Stimulated activated CD4-positive, alpha-beta T cell treated with anti-CD3 and anti-CD28 coated beads, TNF-alpha, amount 100 ng/mL, for 1 hour (primary cell): ENCODE data around the gene GTF2E1.
A peak's percentile ranks its signal among the peaks of the same experiment; 100 is the strongest.
"Not testable (repeated sequence)": the region's sequence is repeated elsewhere in the genome, so short reads cannot be mapped to it uniquely, and the experiment has no call there.

Experiments
- DNase-seq, 3 donors: peaks; one replicate each; pipeline ENCODE4 v3.0.0-alpha.2; 2020; ENCODE audit warnings: low read depth in 3 of 3, low spot score in 1 of 3

Gene GTF2E1

DNA sequence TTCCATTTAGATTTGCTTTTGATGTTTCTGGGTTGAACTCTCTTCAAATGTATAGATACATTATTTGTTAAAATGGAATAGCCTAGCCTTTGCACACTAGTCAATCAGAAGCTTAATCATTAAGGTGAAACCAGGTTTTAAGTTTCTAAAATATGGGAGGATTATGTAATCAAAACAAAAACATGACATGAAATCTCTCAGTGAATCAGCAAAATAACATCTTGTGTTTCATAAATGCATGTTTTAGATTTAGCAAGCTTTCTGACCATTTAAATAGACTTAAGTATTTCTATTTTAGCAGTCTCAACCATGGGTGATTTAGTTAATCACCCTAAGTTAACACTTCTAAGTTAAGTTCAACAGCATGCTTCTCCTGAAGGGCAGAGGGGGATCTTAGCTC is 11.3 kb downstream of the GTF2E1 start:
- no peak for DNase-seq

- DNase-seq = no peak
These were observed 13.5 kb downstream of the GTF2E1 start for GRCh38 chr3:120756061-120756460.

GRCh38 chr3:120758551-120758950 is 16.0 kb downstream of the GTF2E1 start:
- DNase-seq = not testable (repeated sequence)

GRCh38 chr3:120762615-120763014 is 20.1 kb downstream of the GTF2E1 start:
- DNase-seq = no peak

DNA sequence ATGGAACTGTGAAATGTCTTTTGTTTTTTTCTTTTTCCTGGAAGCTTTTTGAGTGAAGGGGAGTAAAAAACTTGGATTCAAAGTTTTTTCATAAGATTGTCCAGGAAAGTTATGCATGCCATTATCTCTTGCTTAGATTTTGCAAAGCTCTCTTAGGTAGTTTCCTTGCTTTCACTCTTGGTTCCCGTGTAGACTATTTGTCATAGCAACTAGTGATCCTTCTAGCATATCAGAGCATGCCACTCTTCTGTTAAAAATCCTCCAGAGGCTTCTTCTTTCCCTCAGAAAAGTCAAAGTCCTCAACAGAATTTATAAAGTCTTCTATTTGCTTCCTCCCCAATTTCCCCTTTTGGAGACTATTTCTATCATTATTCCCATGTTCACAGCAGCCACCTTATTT is 21.1 kb downstream of the GTF2E1 start:
- no peak for DNase-seq

DNA sequence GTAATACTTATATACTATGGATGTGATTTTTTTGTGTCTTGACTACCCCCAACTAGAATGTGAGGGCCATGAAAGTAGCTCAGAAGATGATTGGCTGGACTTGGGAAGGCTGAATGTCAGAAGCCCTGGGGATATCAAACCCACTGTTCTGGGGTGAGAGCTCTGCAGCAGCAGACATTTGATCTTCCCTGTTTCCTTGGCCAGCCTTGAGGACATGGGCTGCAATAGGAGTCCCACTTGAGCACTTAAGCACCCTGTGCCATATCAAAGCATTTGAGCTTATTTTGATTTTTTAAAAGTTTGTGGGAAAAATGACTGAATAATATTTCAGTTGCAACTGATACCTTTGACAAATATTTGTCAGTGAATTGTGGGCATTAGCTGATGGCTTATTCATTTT is 21.7 kb downstream of the GTF2E1 start:
- DNase-seq = no peak

- DNase-seq = no peak
These were observed 23.4 kb downstream of the GTF2E1 start for GRCh38 chr3:120765830-120766493.

GRCh38 chr3:120766576-120766975 is 24.0 kb downstream of the GTF2E1 start:
- DNase-seq = no peak

DNA sequence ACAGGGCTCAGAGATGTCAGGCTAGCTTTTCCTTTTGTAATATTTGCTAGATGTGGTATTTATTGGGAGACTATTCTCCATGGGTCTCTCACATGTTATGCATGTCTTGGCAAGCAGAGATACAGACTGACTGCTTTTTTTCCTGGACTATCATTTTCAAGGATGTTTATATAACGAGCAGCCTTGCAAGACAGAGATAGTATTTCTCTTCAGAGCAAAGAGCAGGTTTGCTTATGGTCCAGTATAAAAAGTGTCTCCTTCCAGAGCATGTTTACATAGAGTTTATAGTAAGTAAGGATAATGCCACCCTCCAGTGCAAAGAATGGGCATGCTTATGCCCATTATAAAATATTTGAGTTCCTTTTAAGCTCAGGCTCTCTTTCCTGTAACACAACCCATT is 24.6 kb downstream of the GTF2E1 start:
- no peak for DNase-seq

- no peak for DNase-seq
These were observed 26.9 kb downstream of the GTF2E1 start for GRCh38 chr3:120769436-120769835.

DNA sequence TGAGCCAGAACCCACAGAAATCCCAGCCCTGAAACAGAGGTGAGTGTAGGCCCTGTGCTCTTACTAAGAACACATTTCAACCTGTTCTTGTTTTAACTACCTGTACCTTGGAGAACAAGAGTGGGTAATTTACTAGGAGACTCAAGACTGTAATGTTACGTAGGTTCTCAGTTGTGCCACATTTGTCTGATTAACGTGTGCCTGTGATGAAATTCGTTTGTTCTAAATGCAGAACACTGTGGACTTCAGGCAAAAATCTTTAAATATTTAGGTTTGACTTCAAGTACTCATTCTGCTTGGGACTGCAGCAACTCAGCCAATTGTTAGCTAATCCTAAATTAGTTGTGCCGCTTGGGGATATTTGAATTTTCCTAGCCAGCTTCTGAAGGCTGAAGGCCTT is 28.3 kb downstream of the GTF2E1 start:
- no peak for DNase-seq

DNA sequence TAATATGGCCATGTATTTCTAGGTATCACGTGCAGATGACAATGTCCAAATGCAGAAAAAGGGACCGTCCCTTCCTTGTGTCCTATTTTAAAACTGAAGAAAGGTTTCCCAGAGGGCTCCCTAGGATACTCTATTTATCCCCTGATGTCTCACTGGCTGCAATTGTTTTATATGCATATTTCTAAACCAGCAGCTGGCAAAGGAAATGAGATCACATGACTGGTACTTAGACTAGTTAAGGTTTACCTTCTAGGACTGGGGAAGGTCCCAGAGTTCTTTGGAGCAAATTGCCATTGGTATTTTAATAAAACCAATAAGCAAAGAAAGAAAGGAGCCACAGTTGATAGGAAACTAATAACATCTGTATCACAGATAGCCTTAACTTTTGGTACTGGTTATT is 29.5 kb downstream of the GTF2E1 start:
- no peak for DNase-seq

DNA sequence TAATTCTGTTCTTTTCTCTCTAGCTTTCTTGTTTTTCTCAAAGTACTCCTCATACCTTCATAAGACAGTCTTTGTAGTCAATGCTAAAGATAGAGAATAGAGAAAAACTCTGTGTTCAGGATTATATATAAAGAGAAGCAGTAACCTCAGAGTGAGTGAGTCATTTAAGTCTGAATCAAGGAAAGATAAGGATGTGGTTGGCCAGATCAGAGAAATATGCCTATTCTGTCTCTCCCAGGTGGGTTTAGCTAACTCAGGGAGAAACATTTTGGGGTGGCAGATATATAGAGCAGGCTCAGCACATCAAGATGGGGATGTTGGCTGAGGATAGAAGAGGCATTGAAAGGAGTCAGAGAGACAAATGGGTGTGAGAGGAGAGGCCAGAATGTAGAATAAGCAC is 31.4 kb downstream of the GTF2E1 start:
- no peak for DNase-seq

DNA sequence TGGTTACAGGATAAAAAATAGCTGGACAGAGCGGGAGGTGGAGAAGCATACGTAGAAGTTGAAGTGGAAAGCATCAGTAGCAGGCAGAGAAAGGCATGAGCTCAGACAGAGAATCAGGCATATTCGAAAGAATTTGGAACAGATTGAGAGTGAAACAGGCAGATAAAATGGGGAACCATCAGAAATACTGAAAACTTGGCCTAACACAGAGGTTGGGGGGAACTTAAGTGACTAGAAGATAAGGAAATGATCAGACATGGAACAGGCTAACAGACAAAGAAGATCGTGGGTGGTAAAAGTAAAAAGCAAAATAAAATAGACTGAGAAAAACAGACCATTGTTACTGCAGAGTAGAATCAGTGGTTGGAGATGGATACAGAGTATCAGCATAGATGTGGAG is 32.9 kb downstream of the GTF2E1 start:
- no peak for DNase-seq

DNA sequence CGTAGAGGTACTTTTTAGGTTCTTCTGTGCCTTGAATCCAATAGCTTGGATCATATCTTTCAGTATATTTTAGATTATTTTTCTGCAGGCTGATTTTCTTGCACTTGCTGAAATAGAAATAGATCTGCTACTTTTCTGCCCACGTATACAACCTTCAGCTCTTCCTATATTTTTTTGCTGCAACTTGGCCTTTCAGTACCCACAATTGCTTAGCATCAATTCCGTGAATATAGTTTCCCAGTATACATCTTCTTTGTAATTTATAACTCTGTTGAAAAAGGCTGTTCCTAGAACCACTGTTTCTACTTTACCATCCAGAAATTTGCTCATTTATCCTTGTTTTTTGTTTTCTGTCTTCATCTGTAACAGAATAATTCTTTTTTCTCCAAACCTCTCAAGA is 36.2 kb downstream of the GTF2E1 start:
- DNase-seq = no peak

DNA sequence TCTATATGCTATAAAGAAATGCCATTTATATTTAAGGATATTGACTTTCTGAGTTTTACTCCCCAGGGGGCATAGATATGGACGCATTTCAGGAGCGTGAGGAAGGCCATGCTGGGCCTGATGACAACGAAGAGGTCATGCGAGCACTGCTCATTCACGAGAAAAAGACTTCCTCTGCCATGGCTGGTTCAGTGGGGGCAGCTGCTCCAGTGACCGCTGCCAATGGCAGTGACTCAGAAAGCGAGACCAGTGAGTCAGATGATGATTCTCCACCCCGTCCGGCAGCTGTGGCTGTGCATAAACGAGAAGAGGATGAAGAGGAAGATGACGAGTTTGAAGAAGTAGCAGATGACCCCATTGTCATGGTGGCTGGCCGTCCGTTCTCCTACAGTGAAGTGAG is 38.4 kb downstream of the GTF2E1 start:
- DNase-seq = no peak

GRCh38 chr3:120785832-120786231 is 43.3 kb downstream of the GTF2E1 start:
- DNase-seq = not testable (repeated sequence)

DNA sequence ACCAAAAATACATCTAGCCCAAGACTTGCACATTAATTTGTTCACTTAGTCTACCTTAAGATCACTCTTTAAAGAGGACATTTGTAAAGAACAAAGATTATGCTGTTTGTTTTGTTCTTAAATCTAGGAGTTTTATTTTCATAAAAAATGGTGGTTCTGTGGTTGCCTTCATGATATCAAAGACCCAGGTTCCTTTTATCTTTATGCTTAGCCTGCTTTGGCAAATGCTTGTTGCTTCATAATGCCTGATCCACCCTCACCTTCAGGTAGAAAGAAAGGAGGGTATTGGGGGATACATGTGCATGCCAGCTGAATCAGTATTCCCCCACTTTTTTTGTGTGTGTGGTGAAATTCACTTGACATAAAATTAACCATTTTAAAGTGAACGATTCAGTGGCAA is 48.5 kb downstream of the GTF2E1 start:
- no peak for DNase-seq

GRCh38 chr3:120791913-120792312 is 49.4 kb downstream of the GTF2E1 start:
- DNase-seq = no peak

GRCh38 chr3:120793601-120794000 is 51.1 kb downstream of the GTF2E1 start:
- DNase-seq = no peak

GRCh38 chr3:120795017-120795648 is 52.6 kb downstream of the GTF2E1 start:
- DNase-seq = peak; percentile 51 to 71 (median 54)

DNA sequence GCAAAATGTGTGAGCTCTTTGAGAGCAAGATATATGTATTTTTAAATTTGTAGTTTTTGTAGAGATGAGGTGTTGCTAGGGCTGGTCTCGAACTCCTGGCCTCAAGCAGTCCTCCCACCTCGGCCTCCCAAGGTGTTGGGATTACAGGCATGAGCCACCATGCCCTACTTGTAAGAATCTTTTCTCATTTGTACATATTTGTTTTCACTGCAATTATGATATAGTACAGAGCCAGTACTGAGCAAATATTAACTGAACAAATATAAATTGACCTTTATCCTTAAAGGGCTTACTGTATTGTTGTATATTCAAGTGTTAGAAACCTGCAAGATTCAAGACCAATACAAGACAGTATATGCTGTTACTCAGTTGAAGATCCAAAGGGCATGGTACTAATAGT is 53.4 kb downstream of the GTF2E1 start:
- DNase-seq = no peak

DNA sequence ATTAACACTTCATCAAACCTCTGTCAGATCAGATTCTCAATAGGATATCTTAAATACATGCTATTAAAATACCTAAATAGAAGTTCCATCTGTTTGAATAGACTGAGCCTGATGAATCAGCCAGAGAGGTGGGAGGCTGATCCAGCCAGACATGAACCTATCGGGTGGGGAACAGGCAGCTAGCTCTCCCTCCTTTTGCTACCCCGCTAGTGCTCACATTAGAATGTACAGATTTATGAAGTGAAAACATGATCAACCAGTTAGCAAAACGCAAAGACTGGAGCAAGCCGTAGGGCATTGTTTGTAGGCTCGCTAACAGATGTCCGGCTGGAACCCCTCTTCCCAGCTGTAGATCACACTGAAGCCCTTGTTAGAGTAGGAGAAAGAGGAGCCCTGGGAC is 54.4 kb downstream of the GTF2E1 start:
- no peak for DNase-seq
